GM19328 (cell line): ENCODE data around the gene TCOF1.

Source experiments
- ATAC-seq: cut with Tn5 transposase; IDR thresholded peaks from one replicate; pipeline ENCODE4 v1.9.1; 2021; ENCODE audit warnings: mild to moderate bottlenecking, moderate library complexity; ENCODE audit not compliant: unreplicated experiment

TCOF1 gene

DNA sequence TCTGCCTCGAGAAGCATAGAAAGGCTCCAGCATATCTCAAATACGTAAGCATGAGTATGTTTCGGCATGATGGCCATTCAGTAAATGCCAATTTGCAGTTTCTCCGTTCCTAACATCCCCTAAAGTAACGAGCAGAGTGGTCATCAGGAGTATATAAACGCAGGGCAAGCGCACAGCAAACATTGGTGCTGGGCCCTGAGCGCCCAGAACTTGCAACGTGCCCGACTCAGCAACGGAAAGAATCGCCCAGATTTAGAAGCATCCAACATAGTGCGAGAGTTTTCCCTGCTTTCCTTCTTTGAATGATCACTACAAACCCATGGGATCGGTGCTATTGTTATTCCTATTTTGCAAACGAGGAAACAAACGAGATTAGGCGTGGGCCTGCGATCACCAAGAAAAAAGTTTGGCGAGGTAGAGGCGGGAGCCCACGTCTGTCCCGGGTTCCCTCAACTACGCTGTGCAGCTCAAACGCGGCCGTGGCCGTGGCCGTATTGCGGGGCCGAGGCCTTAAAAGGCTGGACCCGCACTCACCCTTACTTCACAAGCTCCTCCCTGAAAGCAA, 91.5 kb downstream of the TCOF1 start:
- peak; percentile 30 for ATAC-seq
